Activated naive CD4-positive, alpha-beta T cell treated with Interleukin-2 at 50 U/mL for 16 hours (primary cell): ENCODE measurements around the gene RAVER1.
"Not testable (repeated sequence)": the region's sequence is repeated elsewhere in the genome, so short reads cannot be mapped to it uniquely, and the experiment has no call there.

Source experiments
- DNase-seq: peaks from one replicate; pipeline ENCODE4 v3.0.0-alpha.2; 2020

Gene RAVER1

GRCh38 chr19:10289167-10289835 lies 44.0 kb downstream of the RAVER1 start:
- DNase-seq, result peak; percentile 78

- DNase-seq, result peak; percentile 46
Measured at GRCh38 chr19:10288662-10289166, 44.6 kb downstream of the RAVER1 start.

- DNase-seq, result peak; percentile 36
Measured at GRCh38 chr19:10286803-10287737, 46.3 kb downstream of the RAVER1 start, which contains the start of gene ICAM4. Gene ICAM4, plus strand, starts transcription at chr19:10286955. Its CDS starts 58 bp downstream, at chr19:10287013.

- DNase-seq, result no peak
Measured at GRCh38 chr19:10285393-10285792, 47.9 kb downstream of the RAVER1 start.

- no peak for DNase-seq
Measured at GRCh38 chr19:10284960-10285278, 48.4 kb downstream of the RAVER1 start.

GRCh38 chr19:10284065-10284959 lies 49.0 kb downstream of the RAVER1 start:
- no peak for DNase-seq

- DNase-seq, result no peak
Measured at GRCh38 chr19:10283301-10284064, 49.8 kb downstream of the RAVER1 start.

- DNase-seq, result not testable (repeated sequence)
Measured at GRCh38 chr19:10282043-10282442, 51.3 kb downstream of the RAVER1 start.

GRCh38 chr19:10279737-10280442 lies 53.4 kb downstream of the RAVER1 start:
- no peak for DNase-seq

GRCh38 chr19:10278935-10279334 lies 54.4 kb downstream of the RAVER1 start:
- DNase-seq, result no peak

GRCh38 chr19:10277795-10278589 lies 55.3 kb downstream of the RAVER1 start:
- DNase-seq, result no peak

GRCh38 chr19:10274589-10274988 lies 58.7 kb downstream of the RAVER1 start:
- DNase-seq, result no peak

GRCh38 chr19:10271543-10272086 lies 61.7 kb downstream of the RAVER1 start:
- peak; percentile 49 for DNase-seq

GRCh38 chr19:10270616-10271394 lies 62.5 kb downstream of the RAVER1 start, which contains the start of gene ICAM1:
Gene ICAM1, plus strand, starts transcription at chr19:10271120. Its CDS starts 40 bp downstream, at chr19:10271160.
- peak; percentile 80 for DNase-seq

GRCh38 chr19:10270180-10270615 lies 63.1 kb downstream of the RAVER1 start:
- DNase-seq, result peak; percentile 74

- peak; percentile 89 for DNase-seq
Measured at GRCh38 chr19:10269333-10270179, 63.8 kb downstream of the RAVER1 start.

- no peak for DNase-seq
Measured at GRCh38 chr19:10268071-10268470, 65.3 kb downstream of the RAVER1 start.

GRCh38 chr19:10266706-10267105 lies 66.6 kb downstream of the RAVER1 start:
- DNase-seq, result no peak
